Measurements from ENCODE around the gene ANAPC4. TPM values are rescaled to one million over a fixed set of nuclear protein-coding genes. Genes with fewer than 3 reads are reported as not detected.

The ANAPC4 gene
- total and polyA plus RNA-seq, 2 of the 8 experiments (the other 6 are each of a cell fraction or from before 2014, with no cell fraction given), result 8.7 to 31.6 TPM

DNA sequence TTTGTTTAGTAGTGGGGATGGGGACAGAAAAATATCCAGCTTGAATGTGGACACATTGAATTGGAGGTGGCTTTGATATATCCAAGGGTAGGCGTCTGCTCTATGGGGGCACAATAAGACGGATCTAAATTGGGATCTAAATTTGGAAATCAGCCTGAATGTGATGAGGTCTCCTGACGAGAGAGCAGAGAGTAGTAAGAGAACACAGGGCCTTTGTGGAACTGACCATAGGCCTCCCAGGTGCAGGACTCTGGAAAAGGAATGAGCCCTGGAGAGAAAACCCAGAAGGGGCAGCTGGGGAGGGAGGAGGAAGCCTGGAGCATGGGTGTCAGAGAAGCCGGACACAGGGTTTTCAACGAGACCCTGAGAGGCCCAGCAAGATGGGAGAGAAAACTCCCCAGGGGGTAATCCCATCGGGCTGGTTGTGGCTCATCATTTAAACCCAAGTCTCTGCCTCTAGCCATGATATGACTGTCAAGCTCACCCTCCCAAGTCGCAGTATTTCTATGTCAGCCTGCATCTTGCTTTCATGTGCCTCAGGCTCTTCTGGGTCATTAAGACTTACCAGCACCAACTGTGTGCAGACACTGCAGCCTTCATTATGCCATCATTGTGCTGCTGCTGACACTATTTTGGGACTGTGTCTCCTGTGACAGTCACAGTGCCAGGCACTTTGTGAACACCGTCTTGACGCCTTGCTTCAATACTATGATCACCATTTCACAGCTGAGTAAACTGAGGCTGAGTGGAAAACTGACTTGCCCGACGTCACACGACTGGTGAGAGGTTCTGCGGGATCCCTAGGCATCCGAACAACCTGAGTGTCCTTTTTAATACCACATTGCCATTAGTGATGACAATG, 57.1 kb downstream of the ANAPC4 start:
- ChIA-PET POLR2A (ENCODE audit: partially characterized antibody) (no interaction called here), CTCF (ENCODE audit: partially characterized antibody) (interaction anchor here (0.5 to 1.4 kb wide), 5 partner anchors 12 to 358 kb away, joined by 3 to 4 read pairs (median 3); no protein-coding TSS in a partner anchor)
- Histone ChIP-seq H3K36me3 (ENCODE audit: control insufficient read depth in 2 of 4, insufficient read depth in 4 of 4, low read length in 3 of 4) (no peaks in the 10 kb centered on the region), H3K27me3 (replicated peaks in 1 of 4; ENCODE audit: control insufficient read depth in 3 of 4, extremely low read depth in 1 of 4, insufficient read depth in 3 of 4, low read length in 3 of 4) (no peaks in the 10 kb centered on the region), H3K56ac (replicated peaks; ENCODE audit: insufficient read length, low read depth, low read length) (no peak overlapping the region), H3K18ac (ENCODE audit: extremely low read depth, low read length) (no peak overlapping the region), H2BK15ac (ENCODE audit: low read length) (no peak overlapping the region), H4K91ac (replicated peaks; ENCODE audit: insufficient read length, low read length) (no peak overlapping the region), H2BK12ac (ENCODE audit: low read depth, low read length) (no peak overlapping the region), H2AK5ac (ENCODE audit: low read depth, low read length) (no peak overlapping the region), H4K8ac (ENCODE audit: extremely low read depth, insufficient read depth, low read length) (no peak overlapping the region), H3K9me3 (ENCODE audit: insufficient read depth in 2 of 2, low read depth in 1 of 2, low read length in 1 of 2) (no peaks in the 10 kb centered on the region), H3K14ac (ENCODE audit: insufficient read length) (no peak overlapping the region), H3K27ac (ENCODE audit: low read depth, low read length) (no peak overlapping the region), H3K23me2 (ENCODE audit: low read depth, low read length) (no peaks in the 10 kb centered on the region), H3K4me2 (ENCODE audit: insufficient read depth in 1 of 2, low read depth in 2 of 2, low read length in 2 of 2) (no peak overlapping the region), H2BK120ac (replicated peaks; ENCODE audit: low read depth, low read length) (no peak overlapping the region), H3K4ac (replicated peaks; ENCODE audit: insufficient read length, low read depth, low read length) (no peak overlapping the region), H3K23ac (ENCODE audit: insufficient read length) (no peak overlapping the region), H3K4me3 (ENCODE audit: extremely low read depth in 1 of 4, insufficient read depth in 2 of 4, low read depth in 3 of 4, low read length in 4 of 4) (no peak overlapping the region), H3K9ac (replicated peaks in 1 of 4; ENCODE audit: extremely low read depth in 1 of 4, low read depth in 3 of 4, low read length in 3 of 4) (no peak overlapping the region), H3K79me2 (ENCODE audit: control insufficient read depth in 1 of 2, insufficient read depth in 2 of 2, low read length in 2 of 2) (no peaks in the 10 kb centered on the region), H4K20me1 (replicated peaks in 1 of 2; ENCODE audit: control insufficient read depth in 1 of 2, insufficient read depth in 2 of 2, low read length in 2 of 2) (no peaks in the 10 kb centered on the region), H2AFZ (ENCODE audit: low read length) (no peak overlapping the region), H3K79me1 (ENCODE audit: low read depth, low read length) (no peaks in the 10 kb centered on the region), H4K5ac (ENCODE audit: insufficient read length, low read depth, low read length) (no peak overlapping the region), H2BK5ac (ENCODE audit: low read depth, low read length) (no peak overlapping the region), H3K4me1 (replicated peaks in 1 of 4; ENCODE audit: control insufficient read depth in 3 of 4, insufficient read depth in 4 of 4, low read length in 3 of 4) (no peaks in the 10 kb centered on the region), H2BK20ac (ENCODE audit: low read length) (no peak overlapping the region)
- WGBS, 2 experiments (ENCODE audit: extremely low coverage in 1 of 2, insufficient coverage in 1 of 2, insufficient read length in 1 of 2, insufficient replicate concordance in 2 of 2, low coverage in 1 of 2, low lambda C conversion rate in 2 of 2, missing lambda C conversion rate in 1 of 2), result 89% methylated on average over 14 of the region's 14 CpGs; no CpG with 5 or more reads in 1 of the 2 experiments
- DNase-seq (ENCODE audit: low read depth in 1 of 2, low spot score in 2 of 2), result no peak
- FAIRE-seq, result no peak

All from H1 (cell line).